22Rv1 (cell line): ENCODE measurements around the gene ZNG1A.
"Not testable (repeated sequence)": the region's sequence is repeated elsewhere in the genome, so short reads cannot be mapped to it uniquely, and the experiment has no call there.

Experiments
- H3K27ac ChIP-seq: fragments of 450-650 bp; 2 replicates; pipeline ENCODE4 v1.5.1; 2017
- CTCF ChIP-seq: fragments of 450-650 bp; IDR thresholded peaks from 2 replicates; pipeline ENCODE4 v1.5.1; 2017; ENCODE audit warnings: mild to moderate bottlenecking

ZNG1A gene

GRCh38 chr9:114267-115117 is 64.4 kb downstream of the ZNG1A start:
- H3K27ac ChIP-seq, result not testable (repeated sequence)

GRCh38 chr9:113468-114266 is 65.2 kb downstream of the ZNG1A start:
- not testable (repeated sequence) for H3K27ac ChIP-seq

GRCh38 chr9:112589-113467 is 66.0 kb downstream of the ZNG1A start:
- not testable (repeated sequence) for H3K27ac ChIP-seq

GRCh38 chr9:110672-111071 is 68.2 kb downstream of the ZNG1A start:
- H3K27ac ChIP-seq, result not testable (repeated sequence)

GRCh38 chr9:109540-109939 is 69.3 kb downstream of the ZNG1A start:
- H3K27ac ChIP-seq, result not testable (repeated sequence)

GRCh38 chr9:108742-109495 is 69.9 kb downstream of the ZNG1A start:
- not testable (repeated sequence) for H3K27ac ChIP-seq

GRCh38 chr9:105991-106390 is 72.9 kb downstream of the ZNG1A start:
- not testable (repeated sequence) for H3K27ac ChIP-seq

- not testable (repeated sequence) for H3K27ac ChIP-seq
Observed at GRCh38 chr9:100430-100829, 78.4 kb downstream of the ZNG1A start.

- H3K27ac ChIP-seq, result not testable (repeated sequence)
Observed at GRCh38 chr9:99867-100266, 79.0 kb downstream of the ZNG1A start.

- H3K27ac ChIP-seq, result not testable (repeated sequence)
Observed at GRCh38 chr9:98775-99174, 80.1 kb downstream of the ZNG1A start.

- H3K27ac ChIP-seq, result not testable (repeated sequence)
Observed at GRCh38 chr9:94992-95391, 83.9 kb downstream of the ZNG1A start.

- H3K27ac ChIP-seq, result not testable (repeated sequence)
Observed at GRCh38 chr9:94323-94722, 84.5 kb downstream of the ZNG1A start.

- H3K27ac ChIP-seq, result not testable (repeated sequence)
Observed at GRCh38 chr9:93909-94308, 84.9 kb downstream of the ZNG1A start.

GRCh38 chr9:90851-91250 is 88.0 kb downstream of the ZNG1A start:
- not testable (repeated sequence) for H3K27ac ChIP-seq

- H3K27ac ChIP-seq, result not testable (repeated sequence)
- TF ChIP-seq CTCF, result peak; percentile 42
Observed at GRCh38 chr9:88396-89037, 90.3 kb downstream of the ZNG1A start.

- not testable (repeated sequence) for H3K27ac ChIP-seq
Observed at GRCh38 chr9:87860-88259, 91.0 kb downstream of the ZNG1A start.

GRCh38 chr9:87105-87504 is 91.8 kb downstream of the ZNG1A start:
- H3K27ac ChIP-seq, result not testable (repeated sequence)

- not testable (repeated sequence) for H3K27ac ChIP-seq
Observed at GRCh38 chr9:86697-87096, 92.2 kb downstream of the ZNG1A start.
